Measurements from ENCODE around the gene KIF24.

DNA sequence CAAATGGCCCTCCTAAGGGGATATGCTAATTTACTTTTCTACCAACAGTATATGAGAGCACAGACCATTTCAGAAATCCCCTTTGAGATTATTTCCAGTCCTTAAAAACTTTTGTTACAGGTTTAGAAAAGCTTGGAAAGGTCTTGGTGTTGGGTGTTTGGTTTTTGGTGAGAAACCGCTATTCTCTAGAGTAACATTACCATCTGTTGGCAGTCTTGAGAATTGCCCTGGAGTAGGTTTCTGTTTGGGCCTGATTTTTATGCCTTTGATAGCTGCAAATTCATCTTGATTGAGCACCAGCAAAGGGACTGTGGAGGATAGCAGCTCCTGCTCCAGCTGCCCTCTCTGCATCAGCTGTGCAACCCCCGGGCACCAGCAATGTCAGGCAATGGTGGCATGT is 8.3 kb upstream of the KIF24 start:
- TF ChIP-seq, protein P1, sequence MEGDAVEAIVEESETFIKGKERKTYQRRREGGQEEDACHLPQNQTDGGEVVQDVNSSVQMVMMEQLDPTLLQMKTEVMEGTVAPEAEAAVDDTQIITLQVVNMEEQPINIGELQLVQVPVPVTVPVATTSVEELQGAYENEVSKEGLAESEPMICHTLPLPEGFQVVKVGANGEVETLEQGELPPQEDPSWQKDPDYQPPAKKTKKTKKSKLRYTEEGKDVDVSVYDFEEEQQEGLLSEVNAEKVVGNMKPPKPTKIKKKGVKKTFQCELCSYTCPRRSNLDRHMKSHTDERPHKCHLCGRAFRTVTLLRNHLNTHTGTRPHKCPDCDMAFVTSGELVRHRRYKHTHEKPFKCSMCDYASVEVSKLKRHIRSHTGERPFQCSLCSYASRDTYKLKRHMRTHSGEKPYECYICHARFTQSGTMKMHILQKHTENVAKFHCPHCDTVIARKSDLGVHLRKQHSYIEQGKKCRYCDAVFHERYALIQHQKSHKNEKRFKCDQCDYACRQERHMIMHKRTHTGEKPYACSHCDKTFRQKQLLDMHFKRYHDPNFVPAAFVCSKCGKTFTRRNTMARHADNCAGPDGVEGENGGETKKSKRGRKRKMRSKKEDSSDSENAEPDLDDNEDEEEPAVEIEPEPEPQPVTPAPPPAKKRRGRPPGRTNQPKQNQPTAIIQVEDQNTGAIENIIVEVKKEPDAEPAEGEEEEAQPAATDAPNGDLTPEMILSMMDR (IDR thresholded peaks at IDR 0.05), result no peak
- TF ChIP-seq ZFX (IDR thresholded peaks at IDR 0.05; ENCODE audit: borderline replicate concordance), result no peak

Data from 22Rv1 (cell line).